CD4-positive, alpha-beta T cell treated with Interleukin-4 for 4 hours (primary cell): ENCODE results near the gene CETN3.
A peak's percentile ranks its signal among the peaks of the same experiment; 100 is the strongest.

Source experiments
- DNase-seq: peaks from one replicate; pipeline ENCODE4 v3.0.0-alpha.2; 2020

Gene CETN3

DNA sequence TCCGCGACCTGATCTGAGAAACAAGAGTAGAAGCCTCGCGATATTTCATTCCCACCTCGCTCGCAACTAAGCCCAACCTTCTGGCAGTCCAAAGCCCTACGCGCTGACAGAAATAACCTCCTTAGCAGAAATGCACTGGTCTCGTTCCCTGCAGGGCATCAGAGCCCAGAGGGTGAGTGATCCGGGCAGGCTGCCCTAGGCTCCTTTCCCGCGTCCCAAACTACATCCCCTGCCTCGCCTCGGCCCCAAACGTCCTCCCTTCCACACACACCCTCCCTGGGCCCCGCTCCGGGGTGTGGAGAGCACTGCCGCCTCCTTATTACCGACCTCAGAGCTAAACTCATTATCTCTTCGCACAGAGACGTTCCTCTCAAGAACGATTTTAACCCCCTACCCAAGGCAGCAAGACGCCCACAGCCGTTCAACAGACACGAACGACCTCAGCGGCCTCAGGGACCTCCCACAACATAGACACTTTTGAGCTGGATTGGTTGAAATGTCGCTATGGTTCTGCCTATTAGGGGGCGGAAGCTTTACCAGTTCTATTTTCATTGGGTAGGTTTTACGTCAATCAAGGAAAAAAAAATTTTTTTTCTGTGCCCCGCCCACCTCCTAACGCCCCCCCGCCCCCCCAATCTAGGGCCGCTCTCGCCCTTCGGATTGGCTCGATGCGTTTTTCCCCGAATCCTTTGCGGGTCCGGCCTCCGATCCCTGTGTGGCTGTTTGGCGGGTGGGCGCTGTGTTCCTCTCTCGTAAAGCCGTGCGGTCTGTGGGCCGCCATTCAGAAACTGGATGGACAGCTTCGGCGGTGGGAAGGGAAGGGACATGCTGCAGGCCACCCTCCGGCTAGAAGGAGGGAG is at the start of gene CETN3:
CETN3 (minus strand) TSS at position 439 of the 860 bp plus-strand sequence; CDS start at position 344, 95 bp downstream.
- peak; percentile 94 for DNase-seq

DNA sequence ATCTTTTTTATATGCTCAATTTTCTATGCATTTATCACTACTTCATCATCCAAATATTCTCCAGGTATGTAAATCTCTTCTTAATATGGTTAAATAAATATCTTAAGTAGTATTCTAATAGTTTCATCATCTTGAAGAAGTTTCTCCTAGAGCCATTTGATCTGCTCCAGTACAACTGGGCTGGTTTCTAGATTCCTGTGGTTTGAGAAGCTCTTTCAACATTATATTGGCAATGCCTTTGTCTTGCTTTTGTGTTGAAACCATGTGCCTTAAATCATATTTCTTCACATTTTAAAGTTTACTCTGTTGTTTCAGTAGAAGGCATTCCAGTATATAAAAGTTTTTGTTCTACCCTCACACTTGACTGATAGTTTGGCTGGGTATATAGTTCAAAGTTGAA is 37.4 kb upstream of the CETN3 start:
- no peak for DNase-seq

DNA sequence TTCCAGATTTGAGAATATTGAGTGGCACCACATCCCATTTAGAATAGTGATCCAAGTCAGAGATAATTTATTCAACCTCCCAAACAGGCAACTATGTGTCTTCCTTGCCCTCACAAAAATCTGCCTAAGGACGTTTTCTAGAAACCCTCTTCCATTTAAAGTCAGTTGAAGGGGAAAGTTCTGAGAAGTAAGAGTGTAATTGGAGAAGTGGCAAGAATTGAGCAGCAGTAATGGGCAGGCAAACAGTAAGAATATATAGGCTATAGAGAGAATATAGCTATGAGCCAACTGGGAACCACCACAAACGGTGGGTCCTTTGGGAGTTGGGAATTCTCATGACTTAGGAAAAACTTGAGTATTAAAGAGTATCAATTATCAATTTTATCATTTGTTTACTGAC is 31.1 kb upstream of the CETN3 start:
- DNase-seq = no peak

DNA sequence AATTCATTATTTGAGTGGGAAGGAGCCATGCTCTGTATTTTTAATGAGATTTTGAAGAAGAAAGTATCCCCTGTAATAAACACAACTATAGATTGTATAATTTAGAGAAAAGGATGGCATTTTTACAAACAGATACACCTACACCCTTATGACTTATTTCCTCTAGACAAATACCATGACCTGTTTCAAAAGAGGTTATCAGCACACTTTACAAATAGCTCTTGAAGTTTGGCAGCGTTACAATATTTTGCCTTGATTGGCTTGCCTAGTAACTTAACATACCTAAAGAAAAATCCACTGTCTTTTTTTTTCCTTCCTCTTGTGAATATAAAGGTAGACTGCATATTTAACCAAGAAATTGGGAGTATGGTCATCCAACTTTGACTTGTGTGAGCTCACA is 28.5 kb upstream of the CETN3 start:
- DNase-seq = no peak

DNA sequence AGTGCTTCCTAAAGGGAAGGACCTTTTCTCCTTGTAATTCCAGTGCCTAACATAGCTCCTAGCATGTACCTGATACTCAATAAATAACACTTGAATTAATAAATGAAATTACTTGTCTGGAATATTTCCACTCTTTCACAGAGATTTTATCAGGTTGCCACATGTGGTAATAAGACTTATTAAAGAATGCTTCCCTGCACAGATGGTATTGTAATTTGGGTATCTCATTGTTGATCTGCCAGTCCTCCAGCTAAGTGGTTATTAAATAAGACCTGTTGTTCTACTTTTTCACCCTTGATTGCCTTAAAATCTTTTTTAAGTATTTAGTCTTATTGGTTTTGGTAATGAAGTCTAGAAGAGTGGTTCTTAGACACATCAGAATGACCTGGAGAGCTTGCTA is 28.1 kb upstream of the CETN3 start:
- no peak for DNase-seq

DNA sequence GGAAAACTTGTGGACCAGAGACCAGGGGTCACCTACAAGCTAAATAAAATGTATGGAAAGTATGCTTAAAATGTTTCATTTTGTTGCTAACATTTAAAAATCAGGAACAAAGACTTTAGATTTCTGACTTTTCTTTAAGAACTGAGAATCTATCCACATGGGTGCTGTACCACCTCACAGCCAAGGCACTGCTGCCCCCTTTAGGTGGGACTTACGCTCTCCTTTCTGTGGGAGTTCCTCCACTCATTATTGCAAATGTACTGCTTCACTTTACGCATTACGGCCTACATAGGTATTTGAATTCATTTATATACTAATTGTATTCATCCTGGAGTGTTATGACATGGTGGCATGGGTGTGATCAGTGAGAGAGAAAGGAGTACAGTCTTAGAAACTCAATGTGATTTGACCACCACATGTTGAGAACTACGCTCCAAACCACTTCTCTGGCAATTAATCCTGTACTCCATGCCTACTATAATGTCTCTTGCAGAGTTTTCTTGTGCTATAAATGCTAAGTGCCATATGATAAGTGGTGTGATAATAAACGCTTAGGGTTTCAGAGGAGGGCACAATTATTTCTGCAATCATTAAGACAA is 24.7 kb upstream of the CETN3 start:
- DNase-seq = peak; percentile 32

DNA sequence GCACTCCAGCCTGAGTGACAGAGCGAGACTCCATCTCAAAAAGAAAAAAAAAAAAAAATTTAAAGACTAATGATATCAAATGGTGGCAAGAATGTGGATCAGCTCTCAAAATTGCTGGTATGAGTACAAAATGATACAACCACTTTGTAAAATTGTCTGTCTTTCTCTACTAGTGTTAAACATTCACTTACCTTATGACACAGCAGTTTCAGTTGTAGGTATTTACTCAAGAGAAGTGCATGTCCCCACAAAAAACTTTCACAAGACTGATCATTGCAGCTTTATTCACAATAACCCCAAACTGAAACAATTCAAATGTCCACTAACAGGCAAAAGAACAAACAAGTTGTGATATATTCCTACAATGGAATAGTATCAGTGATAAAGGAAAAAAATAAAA is 14.7 kb upstream of the CETN3 start:
- DNase-seq = no peak

DNA sequence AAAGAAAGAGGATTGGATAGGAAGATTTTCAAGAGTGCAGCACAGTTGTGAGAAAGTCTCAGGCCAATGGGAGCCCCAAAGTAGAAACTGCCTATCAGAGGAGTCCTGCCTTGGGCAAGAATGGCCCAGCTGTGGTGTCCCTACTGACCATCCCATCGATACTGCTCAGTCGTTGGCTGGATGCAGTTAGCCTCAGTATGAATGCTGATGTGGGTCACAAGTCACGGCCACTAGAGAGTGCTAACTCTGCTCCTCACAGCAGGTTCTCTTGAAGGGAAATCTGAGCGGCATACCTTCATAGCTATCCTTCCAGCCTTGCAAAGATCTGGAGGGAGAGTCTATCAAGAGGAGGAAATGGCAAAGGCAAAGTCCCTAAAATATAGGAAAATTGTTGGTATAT is 11.6 kb upstream of the CETN3 start:
- DNase-seq = no peak

DNA sequence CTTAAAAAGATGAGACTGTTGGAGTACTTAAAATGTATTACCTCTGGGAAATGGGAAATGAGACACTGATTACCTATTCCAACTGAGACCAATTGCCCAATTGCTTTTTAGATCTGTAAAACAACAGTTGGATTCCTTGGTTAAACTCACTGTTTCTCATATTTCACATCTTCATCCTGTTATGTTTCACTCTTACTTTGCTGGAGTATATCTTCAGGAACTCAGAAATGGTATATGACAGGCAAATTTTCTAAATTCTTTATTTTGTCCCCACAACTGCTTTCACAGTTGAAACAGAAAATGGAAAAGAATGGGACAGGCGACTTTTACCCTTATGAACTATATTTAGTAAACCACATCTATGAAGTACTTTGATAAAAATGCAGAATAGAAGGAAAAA is 8.7 kb upstream of the CETN3 start:
- DNase-seq = no peak

DNA sequence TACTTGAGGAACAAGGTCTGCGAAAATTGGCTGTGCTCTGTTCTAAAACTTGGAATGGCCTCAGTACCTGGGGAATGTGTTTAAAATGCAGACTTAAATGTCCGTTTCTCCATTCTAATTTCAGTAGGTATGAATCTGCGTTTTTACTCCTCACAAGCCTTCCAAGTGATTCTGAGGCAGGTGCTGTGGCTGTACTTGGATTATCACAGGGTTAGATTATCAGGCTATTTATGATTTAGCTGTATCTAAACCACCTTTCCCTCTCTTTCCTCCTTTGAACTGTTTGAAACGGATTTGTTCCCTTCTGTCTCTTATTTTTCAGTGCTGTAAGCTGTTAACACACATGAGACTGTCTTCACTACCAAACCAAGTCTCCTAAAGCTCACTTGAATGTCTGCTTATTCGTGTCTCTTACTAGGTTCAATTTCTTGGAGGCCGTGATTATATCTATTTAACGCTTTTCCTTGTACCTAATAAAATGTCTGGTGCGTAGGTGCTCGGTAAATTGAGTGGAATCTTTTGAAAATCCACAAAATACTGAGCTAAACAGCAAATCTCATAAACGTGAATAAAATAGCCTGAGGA is 714 bp upstream of the CETN3 start:
- DNase-seq = no peak

DNA sequence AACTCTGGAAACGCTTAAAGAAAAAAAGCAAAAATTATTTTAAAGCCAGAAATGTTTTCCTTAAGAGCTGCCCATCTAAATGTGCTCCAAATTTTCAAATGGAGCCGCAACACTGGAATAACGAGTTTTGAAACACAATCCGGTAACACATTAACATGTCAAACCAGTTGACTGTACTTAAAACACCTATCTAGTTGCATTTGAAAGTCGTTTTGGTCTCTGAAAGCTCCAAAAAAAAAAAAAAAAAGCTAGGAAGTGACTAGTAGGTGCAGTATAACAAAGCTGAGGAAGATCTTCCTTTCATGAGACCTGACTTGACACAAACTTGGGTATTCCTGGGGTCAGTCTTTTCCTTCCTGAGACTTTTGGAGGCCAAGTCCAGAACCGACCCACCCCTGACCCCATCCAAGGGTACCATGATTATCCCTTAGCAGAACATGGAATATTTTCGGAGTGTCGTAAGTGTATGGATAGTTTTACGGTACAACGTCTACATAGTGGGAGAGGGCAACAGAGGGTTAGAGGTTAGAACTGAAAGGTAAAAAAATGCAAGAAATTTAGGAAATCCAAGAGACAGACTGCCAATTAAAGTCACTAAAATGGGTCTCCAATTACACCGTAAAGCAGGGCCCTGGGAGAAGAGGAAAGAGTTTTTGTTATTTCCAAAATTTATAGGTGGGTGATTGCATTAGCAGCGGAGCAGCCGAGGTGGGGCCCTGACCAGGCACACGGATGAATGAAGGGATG is 812 bp downstream of the CETN3 start:
- no peak for DNase-seq

DNA sequence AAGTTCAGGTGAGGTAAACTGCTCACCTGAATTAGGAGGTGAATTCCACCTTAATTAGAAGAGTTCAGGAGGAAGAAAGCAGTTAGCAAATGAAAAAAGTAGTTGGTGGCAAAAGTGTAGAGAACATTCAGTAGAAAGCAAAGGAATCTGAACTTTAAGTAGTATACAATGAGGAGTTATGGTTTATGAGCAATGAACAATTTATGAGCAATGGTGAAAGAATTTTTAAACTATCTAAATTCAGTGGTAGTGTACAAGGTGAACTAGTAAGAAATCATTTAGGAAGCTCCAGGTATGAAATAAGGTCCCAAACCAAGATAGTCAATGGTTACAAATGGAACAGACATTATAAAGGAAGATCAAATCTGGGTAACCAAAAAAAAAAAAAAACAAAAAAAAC is 3.1 kb downstream of the CETN3 start:
- DNase-seq = no peak

DNA sequence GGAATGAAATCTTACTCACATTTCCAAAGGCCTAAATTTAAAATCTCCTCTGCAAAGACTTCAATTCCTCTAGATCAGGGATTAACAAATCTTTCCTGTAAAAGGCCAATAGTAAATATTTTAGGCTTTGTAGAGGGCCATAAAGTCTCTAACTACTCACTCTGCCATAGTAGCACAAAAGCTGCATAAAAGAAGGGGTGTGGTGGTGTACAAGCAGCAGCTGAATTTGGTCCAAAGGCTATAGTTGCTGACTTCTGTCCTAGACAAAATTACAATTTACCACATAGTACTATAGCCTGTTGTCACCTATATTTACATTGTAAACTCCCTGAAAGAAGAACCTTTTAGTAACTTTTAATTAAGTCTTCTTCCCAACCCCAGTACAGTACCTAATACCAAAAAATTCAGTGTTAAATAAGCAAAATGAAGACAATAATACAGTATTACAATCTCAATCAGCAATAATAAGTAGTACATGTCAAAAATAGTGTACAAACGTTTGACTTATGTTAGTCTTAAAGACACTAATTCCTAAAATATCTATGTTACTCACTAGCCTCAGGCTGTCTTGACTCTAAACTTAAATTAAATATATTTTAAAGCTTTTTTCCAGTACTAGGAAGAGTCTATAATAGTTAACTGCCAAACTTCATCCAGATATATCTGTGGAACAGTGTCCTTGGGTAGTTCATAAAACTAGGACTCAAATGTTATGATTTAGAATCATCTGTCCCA is 6.9 kb downstream of the CETN3 start:
- no peak for DNase-seq

DNA sequence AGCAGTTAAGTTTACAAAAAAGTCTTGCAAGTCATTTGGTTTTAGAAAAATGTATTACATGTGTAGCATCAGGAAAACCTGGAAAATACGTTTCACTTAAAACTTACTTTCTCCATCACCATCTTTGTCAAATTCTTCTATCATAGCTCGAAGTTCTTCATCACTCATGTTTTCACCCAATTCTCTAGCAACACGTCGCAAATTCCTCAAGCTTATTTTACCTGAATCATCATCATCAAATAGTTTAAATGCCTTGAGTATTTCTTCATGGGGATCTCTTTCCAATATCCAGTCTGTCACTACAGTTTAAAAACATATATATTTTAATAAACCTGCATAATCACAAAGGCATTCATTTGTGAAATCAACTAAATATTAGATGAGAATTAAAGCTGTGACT is 10.3 kb downstream of the CETN3 start:
- no peak for DNase-seq

DNA sequence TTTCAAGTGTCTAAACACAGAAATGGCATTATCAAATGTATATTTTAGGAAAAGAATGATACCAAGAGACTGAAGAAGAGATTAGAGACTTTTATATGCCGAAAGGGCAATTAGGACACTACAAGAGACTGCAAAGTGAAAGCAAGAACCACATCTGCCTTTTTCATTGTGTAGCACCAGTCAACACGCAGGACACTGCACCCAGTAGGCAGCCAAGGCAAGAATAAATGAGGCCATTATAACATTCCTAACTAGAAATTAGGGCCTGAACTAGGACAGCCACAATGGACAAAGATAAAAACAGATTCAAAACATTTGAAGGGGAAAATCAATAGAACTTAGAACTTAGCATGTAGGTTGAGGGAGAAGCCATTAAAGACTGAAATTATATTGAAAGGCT is 10.8 kb downstream of the CETN3 start:
- no peak for DNase-seq

DNA sequence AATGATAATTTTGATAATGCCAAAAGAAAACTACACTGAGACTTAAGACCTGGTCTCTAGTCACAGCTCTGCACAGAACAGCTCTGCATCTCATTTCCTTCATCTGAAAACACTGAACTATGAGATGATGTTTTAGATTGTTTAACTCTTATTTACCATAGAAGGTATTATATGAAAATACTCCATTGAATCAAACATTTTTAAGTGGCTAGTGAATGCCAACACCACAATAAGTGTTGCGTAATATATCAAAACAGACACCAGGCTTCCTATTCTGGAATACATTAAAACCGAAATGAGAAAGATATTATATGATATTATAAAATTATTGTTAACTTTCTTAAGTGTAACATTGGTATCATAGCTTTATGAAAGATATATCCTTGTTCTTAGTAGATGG is 14.6 kb downstream of the CETN3 start:
- DNase-seq = no peak

DNA sequence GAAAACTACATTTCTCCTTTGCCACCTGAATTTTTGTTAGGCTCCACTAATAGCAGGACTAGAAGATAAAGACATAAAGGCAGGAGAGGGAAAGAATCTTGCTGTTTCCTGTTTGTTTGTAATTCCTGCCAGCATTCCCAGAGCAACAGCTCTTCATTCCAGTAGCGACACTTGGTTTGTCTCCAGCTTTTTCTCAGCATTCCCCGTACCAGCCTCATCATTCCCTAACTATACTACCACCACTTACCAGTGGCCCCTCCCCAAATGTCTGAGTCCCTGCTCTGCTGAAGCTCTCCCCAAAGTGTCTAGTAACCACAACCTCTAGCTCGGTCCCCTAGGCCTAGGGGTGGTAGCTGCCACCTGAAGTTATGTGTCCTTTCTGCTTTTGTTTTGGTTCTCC is 18.6 kb downstream of the CETN3 start:
- no peak for DNase-seq

DNA sequence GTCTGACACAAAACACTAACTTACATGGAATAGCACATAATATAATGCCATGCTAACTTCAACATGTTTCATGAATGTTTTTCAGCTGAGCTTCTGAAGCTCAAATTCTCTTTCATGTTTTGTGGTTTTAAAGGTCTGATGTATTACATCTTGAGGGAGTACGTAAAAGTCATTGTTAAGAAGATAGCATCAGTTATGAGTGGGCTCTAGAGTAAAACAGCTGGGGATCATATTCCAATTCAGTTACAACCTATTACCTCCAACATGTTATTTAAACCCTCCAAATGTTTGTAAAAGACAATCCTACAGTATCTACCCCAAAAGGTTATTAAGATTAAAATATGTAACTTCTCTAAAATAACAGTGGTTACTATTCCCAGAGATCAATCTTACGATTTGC is 19.2 kb downstream of the CETN3 start:
- DNase-seq = no peak

DNA sequence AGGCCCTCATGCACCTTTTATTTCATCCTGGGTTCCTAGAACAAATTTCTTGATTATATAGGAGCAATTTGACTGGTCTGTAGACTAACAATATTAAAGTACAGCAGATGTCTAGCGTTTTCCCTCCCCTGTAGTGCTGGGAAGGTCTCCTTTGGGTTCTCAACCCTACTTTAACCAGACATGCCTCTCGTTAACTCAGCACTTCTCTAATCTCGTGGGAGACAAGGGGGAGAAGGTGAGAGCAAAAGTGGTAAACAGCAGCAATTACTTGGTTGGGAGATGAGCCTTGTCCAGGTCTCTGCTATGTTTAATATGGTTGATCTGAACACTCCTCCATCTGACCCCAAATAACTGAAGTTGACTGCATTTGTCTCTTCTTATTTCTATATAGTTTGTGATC is 22.0 kb downstream of the CETN3 start:
- no peak for DNase-seq

DNA sequence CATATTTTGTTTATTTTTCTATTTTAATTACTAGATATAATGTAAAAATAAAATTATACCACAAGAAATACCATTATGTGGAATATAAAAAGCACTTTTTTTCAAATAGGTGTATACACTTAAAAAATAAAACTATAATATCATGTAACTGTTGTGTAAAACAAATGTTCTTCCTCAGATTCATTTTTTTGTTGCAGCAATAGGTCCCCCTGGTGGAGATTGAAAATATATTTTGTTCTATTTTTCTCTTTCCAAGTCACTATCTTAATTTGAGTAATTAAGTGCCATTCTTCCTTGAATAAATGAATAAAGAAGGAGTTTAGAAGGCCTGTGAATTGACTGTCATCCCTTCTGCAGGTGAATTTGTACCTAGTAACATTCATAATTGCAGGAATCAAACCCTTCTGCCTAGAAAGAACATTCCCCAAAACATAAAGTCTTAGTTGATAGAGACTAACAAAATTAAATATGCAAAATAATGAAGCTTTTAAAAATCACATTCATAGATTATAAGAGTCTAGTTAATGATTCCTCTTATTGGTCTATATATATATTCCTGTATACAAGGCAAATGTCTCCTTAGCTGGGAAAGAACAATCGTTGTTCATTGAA is 23.4 kb downstream of the CETN3 start:
- peak; percentile 24 for DNase-seq

DNA sequence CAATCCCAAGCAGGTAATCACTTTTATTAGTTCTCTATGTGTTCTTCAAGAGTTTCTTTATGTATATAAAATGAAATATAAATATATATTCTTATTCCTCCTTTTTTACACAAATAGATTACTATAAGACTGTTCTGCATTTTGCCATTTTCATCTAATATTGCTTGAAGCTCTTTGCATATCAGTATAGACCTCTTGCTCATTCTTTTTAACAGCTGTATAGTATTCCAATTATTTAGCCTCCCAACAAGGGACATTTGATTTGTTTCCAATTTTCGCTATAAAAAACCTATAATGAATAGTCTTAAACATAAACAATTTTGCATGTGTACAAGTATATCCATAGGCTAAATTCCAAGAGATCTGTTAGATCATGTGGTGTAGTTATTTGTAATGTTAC is 25.2 kb downstream of the CETN3 start:
- no peak for DNase-seq

DNA sequence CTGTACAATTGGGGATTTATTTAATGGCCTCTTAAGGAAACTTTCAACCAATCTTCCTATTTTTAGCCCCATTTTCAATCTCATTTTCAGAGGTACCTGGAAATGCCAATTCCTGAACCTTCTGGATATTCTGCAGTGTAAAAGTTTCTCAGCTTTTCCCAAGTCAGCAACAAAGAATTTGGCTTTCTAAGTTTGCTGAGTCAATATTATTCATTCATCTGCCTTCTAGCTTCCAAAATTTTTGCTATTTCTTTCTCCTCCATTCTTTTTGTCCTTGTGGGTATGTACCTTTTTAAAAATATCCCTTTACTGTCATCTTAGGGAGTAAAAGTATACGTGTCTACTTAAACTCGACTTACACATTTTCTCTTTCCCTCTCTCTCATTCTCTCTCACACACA is 25.7 kb downstream of the CETN3 start:
- no peak for DNase-seq
